ENCODE measurements around the gene FAM53B.

FAM53B gene

GRCh38 chr10:124707144-124707467, 37.1 kb downstream of the FAM53B start:
- DNase-seq, result no peak

- DNase-seq, result no peak
Measured at GRCh38 chr10:124706462-124707143, 37.6 kb downstream of the FAM53B start.

DNA sequence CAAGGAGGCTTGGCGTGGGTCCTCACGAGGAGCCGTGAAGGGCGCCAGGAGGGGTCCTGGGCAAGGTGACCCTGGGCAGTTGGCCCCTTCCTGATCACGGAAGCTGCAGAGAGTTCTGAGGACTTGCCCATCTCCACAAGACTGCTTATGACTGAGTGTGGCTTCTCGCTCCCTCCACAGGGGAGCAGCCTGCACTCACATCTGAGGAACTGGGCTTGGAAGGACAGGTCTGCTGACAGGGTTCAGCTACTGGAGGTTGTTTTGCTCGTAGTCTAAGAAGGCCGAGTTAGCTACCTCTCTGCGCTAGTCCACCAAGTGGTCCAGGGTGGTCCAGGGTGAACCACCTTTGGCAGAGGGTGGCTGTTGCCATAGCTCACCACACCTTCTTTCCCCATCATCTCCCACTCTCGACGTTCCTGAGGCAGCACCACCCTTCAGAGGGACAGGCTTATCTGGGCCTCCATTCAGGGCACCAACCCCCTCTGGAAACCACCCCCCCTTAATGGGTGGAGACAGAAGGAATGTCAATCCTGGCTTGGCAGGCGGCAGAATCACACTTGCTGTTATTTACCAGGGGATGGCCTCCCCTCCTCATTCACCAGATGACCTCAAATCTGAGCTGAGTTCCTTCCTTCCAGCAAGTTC, 38.2 kb downstream of the FAM53B start:
- DNase-seq, result no peak

DNA sequence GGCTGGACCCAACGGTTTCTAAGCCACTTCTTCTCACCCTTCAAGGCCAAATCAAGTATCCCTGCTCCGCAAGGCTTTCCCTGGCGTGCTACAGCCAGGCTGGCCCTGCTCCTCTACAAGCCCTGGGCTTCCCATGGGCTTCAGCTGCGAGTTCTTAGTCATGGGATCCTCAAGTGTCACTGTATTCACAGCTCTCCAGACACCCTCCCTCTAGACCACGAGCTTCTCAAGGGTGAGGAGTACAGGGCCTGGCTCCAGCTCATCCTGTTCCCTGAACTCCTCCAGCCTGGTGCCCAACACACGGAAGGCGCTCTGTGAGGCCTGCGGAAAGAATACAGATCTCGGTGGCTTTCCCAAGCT, 38.8 kb downstream of the FAM53B start:
- no peak for DNase-seq

DNA sequence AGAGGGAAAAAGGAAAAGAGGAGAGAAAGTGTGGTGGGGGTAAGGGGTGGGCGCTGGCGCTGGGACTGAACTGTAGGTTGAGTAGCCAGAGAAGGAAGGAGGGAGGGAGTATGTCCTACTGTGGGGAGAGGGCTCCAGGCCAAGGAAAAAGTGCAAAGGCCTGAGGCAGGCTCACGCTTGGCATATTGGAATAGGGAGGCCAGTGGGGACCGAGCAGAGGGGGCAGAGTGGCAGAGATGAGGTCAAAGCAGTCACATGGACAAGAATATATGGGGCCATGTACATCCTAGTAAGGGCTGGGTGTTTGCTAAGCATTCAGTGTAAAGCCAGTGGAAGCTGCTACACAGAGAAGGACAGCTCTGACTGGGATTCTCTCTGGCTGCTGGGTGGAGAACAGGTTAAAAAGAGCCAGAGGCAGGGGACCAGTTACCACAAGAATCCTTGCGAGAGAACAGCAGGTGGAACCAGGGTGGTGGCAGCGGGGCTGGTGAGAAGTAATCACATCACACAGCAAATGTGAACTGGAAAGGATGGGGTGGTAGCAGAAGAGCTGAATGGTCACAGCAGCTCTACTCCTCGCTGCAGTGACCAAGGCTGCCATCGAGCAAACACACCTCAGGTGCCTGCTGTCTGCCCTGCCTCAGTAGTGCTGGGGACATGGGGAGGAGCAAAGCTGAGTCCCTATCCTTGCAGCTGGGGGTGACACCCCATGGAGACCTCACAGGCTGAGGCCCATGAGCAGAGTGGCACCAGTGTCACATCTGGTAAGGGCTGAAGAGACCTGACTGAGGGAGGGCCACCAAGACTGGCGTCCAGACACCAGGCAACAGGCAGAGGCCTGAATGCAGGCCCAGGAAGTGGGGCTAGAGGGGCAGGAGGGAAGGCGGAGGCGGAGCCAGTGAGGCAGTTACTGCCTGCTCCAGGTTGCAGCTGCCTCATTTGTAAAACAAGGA, 39.5 kb downstream of the FAM53B start:
- no peak for DNase-seq

- no peak for DNase-seq
Measured at GRCh38 chr10:124703778-124704427, 40.3 kb downstream of the FAM53B start.

DNA sequence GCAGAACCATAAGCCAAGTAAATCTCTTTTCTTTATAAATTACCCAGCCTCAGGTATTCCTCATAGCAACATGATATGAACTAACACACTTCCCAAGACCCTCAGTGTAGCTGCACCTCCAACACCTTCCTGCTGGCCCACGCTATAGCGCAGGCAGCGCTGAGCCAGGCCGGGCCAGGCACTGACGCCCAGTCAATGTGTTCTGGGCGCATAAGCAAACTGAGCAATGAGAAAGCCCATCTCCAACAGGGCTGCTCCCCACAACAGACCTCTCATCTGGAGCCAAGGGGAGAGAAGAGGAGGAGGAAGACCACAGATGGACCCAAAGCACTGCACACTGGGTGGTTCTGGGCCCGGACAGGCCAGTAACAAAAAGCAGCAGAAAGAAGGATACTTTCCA, 40.8 kb downstream of the FAM53B start:
- DNase-seq, result no peak

DNA sequence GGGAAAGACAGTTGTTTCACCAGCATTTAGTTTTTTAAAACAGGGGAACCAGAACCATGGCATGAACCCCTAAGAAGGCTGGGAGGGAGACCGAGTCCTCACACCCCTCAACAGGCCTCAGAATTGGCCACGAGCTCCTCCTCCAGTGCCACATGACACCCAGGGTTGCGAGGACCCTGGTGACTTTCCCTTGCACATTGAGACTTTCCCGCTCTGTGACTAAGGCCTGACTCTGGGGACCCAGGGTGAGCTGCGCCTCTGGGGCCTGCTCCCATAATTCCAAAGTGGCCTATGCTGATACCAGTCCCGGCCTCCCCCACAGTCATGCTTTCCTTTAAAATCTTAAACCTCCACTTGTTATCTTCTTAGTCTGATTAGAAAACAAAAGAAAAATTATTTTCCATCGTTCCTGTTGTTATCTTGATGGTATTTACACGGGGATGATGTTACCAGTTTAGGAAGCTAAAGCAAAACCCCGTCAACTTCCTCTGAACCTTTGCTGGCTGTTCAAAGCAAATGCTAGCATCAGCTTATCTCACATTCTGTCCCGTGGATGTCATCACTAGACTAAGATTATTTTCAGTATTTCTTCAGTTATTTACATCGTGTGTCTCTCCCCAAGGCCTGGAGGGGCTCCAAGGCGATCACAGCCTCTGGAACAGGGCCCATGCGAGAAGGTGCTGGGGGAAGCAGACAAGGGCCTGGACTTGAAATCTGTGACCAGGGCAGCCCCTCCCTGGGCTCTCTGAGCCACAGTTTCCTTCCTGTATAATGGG, 42.1 kb downstream of the FAM53B start:
- DNase-seq, result no peak

DNA sequence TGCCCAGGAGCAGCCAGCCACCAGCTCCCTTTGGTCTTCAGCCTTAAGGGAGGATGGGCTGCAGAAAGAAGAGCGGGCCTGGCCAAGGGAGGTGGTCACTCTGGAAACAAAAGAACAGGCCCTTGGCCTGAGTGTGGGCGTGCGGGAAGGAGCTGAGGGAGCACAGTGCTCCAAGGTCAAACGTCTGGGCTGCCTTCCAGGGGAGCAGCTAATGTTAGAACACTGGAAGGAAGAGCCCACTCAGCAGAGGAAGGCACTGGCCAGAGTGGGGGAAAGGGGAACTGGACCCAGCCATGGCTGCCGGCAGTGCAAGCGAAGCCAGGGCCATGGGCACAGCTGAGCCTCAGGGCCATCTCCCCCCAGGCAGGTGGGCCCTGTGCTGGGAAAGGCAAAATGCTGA, 42.7 kb downstream of the FAM53B start:
- DNase-seq, result no peak

- no peak for DNase-seq
Measured at GRCh38 chr10:124701038-124701365, 43.2 kb downstream of the FAM53B start.

DNA sequence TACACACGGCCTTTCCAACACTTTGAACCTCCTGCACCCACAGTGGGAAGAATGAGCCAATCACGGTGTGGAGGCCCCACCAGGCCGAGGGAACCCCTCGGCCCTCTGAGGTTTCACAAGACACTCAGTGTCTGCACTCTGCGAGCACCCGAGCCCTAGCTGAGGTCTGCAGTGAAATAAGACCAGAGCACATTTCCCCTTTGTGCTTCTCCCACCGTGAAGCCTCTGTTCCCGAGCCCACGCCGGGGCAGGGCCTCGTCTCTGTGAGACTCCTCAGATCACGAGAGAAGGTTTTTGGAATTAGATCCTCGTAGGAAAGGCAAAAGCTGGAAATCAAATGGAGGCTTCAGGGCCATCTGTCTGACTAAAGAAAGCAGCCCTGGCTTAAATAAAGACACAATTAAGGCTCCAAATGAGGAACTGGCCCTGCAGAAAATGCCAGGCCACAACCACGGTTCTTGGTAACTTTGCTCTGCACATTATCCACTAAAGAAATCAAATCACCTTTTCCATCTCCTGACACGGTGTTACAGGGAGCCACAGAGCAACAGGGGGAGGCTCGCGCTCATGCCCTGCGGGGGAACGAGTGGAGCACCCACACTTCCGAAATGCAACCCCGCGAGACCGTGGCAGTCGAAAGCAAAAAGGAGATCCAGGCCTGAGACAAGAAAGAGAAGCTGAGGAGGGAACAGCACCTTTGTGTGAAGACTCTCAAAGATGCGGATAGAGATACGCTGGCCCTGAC, 43.7 kb downstream of the FAM53B start:
- no peak for DNase-seq

DNA sequence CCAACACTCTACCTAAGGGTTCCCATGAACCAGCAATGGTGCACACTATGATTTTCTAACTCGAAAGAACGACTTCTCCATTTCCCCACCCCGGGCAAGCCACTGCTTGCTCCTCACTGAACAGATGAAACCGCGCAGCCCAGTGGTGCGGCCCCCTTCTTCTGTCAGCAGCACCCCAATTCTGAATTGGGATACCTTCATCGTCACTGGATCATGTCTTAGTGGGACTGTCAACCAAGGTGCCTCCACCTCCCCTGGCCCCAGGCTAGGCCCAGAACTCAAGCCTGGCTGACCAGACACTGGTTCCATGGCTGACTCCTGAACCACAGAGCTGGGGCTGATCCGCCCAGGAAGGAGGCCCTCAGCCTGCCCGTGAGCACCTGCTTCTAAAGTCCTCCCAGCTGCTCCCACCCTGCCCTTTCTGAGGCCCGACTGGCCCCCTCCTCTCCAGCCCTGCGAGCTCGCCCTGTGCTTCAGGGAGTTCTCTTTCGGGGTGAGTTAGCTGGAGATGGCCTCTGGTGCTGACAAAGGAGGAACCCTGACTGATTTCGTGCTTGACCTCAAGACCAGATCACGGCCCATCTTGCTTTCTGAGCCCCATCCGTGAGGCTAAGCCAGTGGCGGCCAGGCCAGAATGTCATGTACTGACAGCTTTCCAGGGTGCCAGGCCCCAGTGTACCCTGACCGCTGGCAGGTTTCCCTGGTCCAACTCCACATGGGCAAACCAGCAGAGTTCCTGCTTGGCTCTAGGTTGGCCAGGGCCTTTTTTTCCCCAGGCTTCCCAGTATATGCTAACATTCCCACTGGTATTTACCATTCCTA, 44.5 kb downstream of the FAM53B start:
- no peak for DNase-seq

DNA sequence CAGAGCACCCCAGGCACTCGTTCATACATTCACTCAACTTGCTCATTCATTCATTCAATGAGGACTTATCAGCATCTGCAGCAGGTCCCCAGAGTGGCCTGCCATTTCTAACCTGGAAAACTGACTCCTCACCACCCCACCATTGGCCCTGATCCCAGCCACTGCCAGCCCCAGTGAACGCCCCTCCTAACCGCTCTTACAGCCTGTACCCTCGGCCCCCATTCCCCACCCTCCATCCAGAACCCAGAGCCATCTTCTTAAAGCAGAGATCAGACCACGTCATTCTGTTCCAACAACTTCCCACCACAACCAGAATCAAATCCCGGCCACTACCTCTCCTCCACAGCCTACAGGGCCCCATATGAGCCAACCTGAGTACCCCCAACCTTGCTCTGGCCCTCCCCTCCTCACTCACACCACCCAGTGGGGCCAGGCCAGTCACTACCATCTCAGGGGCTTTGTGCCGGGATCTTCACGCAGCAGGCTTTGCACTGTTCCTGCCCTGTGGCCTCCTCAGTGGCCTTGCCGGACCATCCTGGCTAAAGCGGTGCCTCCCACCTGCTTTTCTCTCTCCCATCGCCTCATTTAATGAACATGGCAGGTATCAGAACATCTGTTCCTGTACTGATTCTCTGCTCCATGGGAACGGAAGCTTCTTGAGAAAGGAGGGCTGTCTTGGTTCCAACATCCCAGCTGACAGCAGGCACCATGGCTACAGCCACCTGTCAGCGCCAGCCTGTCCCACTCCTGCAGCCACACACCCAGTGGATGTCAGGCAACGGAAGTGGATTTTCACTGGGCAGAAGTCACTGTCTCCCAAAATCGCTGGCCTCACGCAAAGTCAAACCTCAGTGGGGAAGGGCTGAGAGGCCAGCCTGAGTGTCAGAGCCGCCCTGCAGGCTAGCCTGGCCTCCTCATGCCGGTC, 45.4 kb downstream of the FAM53B start:
- DNase-seq, result no peak

DNA sequence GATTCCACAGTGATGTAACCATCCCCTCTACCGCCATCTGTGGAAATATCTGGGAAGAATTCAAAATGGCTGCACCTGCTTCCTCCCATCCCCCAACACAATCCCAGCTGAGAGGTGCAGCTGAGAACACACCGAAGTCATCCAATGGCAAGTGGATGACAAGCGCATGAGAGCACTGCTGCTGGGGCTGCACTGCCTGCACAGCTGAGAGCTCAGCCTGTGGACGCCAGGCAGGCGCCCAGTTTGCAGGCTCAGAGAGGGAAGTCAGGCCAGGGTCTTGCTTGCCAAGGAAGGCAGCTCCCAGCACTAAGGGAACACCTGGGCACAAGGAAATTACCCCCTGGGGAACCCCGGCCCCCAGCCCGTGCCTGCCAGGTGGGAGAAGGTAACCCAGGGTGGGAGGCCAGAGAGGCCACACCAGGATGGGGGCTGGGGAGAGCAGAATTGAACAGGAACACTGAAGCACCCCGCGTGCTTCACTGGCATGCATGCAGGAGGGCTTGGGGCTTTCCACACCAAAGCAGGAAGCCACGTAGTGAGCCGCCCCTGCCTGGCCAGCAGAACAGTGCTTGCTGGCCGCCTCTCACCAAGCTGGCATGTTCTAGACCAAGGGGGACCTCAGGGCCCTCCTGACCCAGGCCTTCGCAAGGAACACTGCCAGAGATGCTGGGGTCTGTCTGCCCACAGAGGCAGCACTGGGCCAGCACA, 46.2 kb downstream of the FAM53B start:
- no peak for DNase-seq

- DNase-seq, result no peak
Measured at GRCh38 chr10:124697443-124697836, 46.7 kb downstream of the FAM53B start.

- no peak for DNase-seq
Measured at GRCh38 chr10:124696446-124697392, 47.5 kb downstream of the FAM53B start.

GRCh38 chr10:124695259-124695658, 48.9 kb downstream of the FAM53B start:
- DNase-seq, result no peak
